ENCODE results near the gene MACROH2A2.

Gene MACROH2A2

GRCh38 chr10:70084189-70084588 is 31.5 kb downstream of the MACROH2A2 start:
- DNase-seq (ENCODE audit: extremely low spot score), result no peak
- TF ChIP-seq ZNF384 (IDR thresholded peaks at IDR 0.05) (no peak), L3MBTL2 (conservative IDR thresholded peaks at IDR 0.05) (no peak), ELF4 (IDR thresholded peaks at IDR 0.05) (no peak), LEF1 (IDR thresholded peaks at IDR 0.05; ENCODE audit: borderline replicate concordance) (no peak), SUZ12 (IDR thresholded peaks at IDR 0.05) (no peak), FOXM1 (IDR thresholded peaks at IDR 0.05; ENCODE audit: borderline replicate concordance) (no peak), HDGF (IDR thresholded peaks at IDR 0.05; ENCODE audit: borderline replicate concordance) (no peak), PKNOX1 (IDR thresholded peaks at IDR 0.05) (no peak), FOXK2 (IDR thresholded peaks at IDR 0.05) (no peak), SP1 (IDR thresholded peaks at IDR 0.05) (no peak)
- ChIA-PET CTCF (interaction anchor here (0.6 kb wide), 1 partner anchor 640 kb away, joined by 3 read pairs; no protein-coding TSS in a partner anchor), POLR2A (no interaction called here)

- POLR2A ChIA-PET, result no interaction called here
- DNase-seq (ENCODE audit: extremely low spot score), result no peak
- TF ChIP-seq SUZ12 (IDR thresholded peaks at IDR 0.05), result no peak
- no peak for TF ChIP-seq NFRKB (IDR thresholded peaks at IDR 0.05)
- no peak for TF ChIP-seq CTBP1 (IDR thresholded peaks at IDR 0.05; ENCODE audit: borderline replicate concordance)
- no peak for TF ChIP-seq ZNF384 (IDR thresholded peaks at IDR 0.05)
- TF ChIP-seq LEF1 (IDR thresholded peaks at IDR 0.05; ENCODE audit: borderline replicate concordance), result no peak
- TF ChIP-seq ARNT (IDR thresholded peaks at IDR 0.05), result no peak
- TF ChIP-seq BHLHE40 (IDR thresholded peaks at IDR 0.05; ENCODE audit: borderline replicate concordance), result no peak
- TF ChIP-seq HDGF (IDR thresholded peaks at IDR 0.05; ENCODE audit: borderline replicate concordance), result no peak
- no peak for TF ChIP-seq FOXM1 (IDR thresholded peaks at IDR 0.05; ENCODE audit: borderline replicate concordance)
- TF ChIP-seq FOXA1 (IDR thresholded peaks at IDR 0.05), result no peak
- no peak for TF ChIP-seq PKNOX1 (IDR thresholded peaks at IDR 0.05)
- no peak for TF ChIP-seq ELF4 (IDR thresholded peaks at IDR 0.05)
- no peak for TF ChIP-seq TARDBP (IDR thresholded peaks at IDR 0.05)
- TF ChIP-seq L3MBTL2 (conservative IDR thresholded peaks at IDR 0.05), result no peak
- no peak for TF ChIP-seq FOXK2 (IDR thresholded peaks at IDR 0.05)
- TF ChIP-seq SP1 (IDR thresholded peaks at IDR 0.05), result no peak
- CTCF ChIA-PET, result no interaction called here
Measured at GRCh38 chr10:70085975-70086613, 33.4 kb downstream of the MACROH2A2 start.

GRCh38 chr10:70087616-70088307 is 35.1 kb downstream of the MACROH2A2 start:
- DNase-seq (ENCODE audit: extremely low spot score), result no peak
- no peak for TF ChIP-seq CTBP1 (IDR thresholded peaks at IDR 0.05; ENCODE audit: borderline replicate concordance)
- no peak for TF ChIP-seq FOXM1 (IDR thresholded peaks at IDR 0.05; ENCODE audit: borderline replicate concordance)
- TF ChIP-seq PKNOX1 (IDR thresholded peaks at IDR 0.05), result no peak
- no peak for TF ChIP-seq ZNF384 (IDR thresholded peaks at IDR 0.05)
- TF ChIP-seq SP1 (IDR thresholded peaks at IDR 0.05), result no peak
- no peak for TF ChIP-seq SUZ12 (IDR thresholded peaks at IDR 0.05)
- no peak for TF ChIP-seq LEF1 (IDR thresholded peaks at IDR 0.05; ENCODE audit: borderline replicate concordance)
- no peak for TF ChIP-seq L3MBTL2 (conservative IDR thresholded peaks at IDR 0.05)
- TF ChIP-seq HDGF (IDR thresholded peaks at IDR 0.05; ENCODE audit: borderline replicate concordance), result no peak
- TF ChIP-seq TARDBP (IDR thresholded peaks at IDR 0.05), result no peak
- CTCF ChIA-PET, result no interaction called here
- POLR2A ChIA-PET, result no interaction called here

GRCh38 chr10:70088308-70088698 is 35.7 kb downstream of the MACROH2A2 start:
- no peak for DNase-seq (ENCODE audit: extremely low spot score)
- ChIA-PET CTCF (no interaction called here), POLR2A (no interaction called here)
- TF ChIP-seq FOXA1 (IDR thresholded peaks at IDR 0.05) (no peak), L3MBTL2 (conservative IDR thresholded peaks at IDR 0.05) (no peak), TARDBP (IDR thresholded peaks at IDR 0.05) (no peak), PKNOX1 (IDR thresholded peaks at IDR 0.05) (no peak), FOXK2 (IDR thresholded peaks at IDR 0.05) (no peak), LEF1 (IDR thresholded peaks at IDR 0.05; ENCODE audit: borderline replicate concordance) (no peak), CTBP1 (IDR thresholded peaks at IDR 0.05; ENCODE audit: borderline replicate concordance) (no peak), HDGF (IDR thresholded peaks at IDR 0.05; ENCODE audit: borderline replicate concordance) (no peak), NFRKB (IDR thresholded peaks at IDR 0.05) (no peak), ELF4 (IDR thresholded peaks at IDR 0.05) (no peak)

- ChIA-PET POLR2A (no interaction called here), CTCF (no interaction called here)
- TF ChIP-seq FOXK2 (IDR thresholded peaks at IDR 0.05) (no peak), PKNOX1 (IDR thresholded peaks at IDR 0.05) (no peak), L3MBTL2 (conservative IDR thresholded peaks at IDR 0.05) (no peak), FOXA1 (IDR thresholded peaks at IDR 0.05) (no peak), HDGF (IDR thresholded peaks at IDR 0.05; ENCODE audit: borderline replicate concordance) (no peak)
- DNase-seq (ENCODE audit: extremely low spot score), result no peak
Measured at GRCh38 chr10:70090013-70090412, 37.4 kb downstream of the MACROH2A2 start.

Data from HEK293T (cell line).